Sigmoid colon (tissue), 4 donors: ENCODE data around the gene C18orf32.

Source experiments
- POLR2AphosphoS5 ChIP-seq, 4 donors: sonication (generic); formaldehyde crosslinking; IDR thresholded peaks; one replicate each; pipeline ENCODE4 v1.6.1; 2017; ENCODE audit warnings: antibody characterized with exemption in 4 of 4
- TF ChIP-seq, protein P1 (sequence below), 4 experiments: fragments of 450-650 bp in 3 of 4; fragments of 200-600 bp in 1 of 4; IDR thresholded peaks; one replicate each; pipeline ENCODE4 v1.5.1; 2016 to 2019; ENCODE audit warnings: antibody characterized with exemption in 4 of 4, mild to moderate bottlenecking in 3 of 4, moderate library complexity in 2 of 4

DNA sequence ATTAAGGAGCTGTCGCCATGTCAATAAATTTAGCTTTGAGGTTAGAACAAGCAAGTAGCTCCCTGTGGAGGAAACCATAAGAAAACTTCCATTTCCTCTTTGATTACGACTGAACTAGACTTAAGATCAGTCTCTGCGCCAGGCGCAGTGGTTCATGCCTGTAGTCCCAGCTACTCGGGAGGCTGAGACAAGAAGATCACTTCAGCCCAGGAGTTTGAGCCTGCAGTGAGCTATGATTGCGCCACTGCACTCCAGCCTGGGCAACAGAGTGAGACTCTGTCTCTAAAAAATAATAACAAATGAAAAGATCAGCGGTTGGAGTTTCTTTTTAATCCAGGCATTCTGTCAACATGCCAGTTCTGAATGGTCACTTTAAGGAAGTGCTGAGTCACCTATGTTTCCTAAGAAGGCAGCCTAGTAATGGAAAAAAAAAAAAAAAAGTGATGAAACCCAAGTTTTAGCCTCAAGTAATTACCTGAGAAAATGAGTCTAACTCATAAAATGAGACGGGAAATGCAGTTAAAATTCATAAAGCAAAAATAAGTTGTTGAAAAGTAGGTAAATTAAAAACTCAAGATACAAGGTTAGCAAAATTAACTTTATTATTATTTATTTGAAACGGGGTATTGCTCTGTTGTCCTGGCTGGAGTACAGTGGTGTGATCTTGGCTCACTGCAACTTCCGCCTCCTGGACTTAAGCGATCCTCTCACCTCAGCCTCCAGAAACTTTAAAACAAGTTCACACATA, 10.2 kb downstream of the C18orf32 start:
- TF ChIP-seq POLR2AphosphoS5 (IDR thresholded peaks at IDR 0.05), result no peak
- TF ChIP-seq, protein P1, sequence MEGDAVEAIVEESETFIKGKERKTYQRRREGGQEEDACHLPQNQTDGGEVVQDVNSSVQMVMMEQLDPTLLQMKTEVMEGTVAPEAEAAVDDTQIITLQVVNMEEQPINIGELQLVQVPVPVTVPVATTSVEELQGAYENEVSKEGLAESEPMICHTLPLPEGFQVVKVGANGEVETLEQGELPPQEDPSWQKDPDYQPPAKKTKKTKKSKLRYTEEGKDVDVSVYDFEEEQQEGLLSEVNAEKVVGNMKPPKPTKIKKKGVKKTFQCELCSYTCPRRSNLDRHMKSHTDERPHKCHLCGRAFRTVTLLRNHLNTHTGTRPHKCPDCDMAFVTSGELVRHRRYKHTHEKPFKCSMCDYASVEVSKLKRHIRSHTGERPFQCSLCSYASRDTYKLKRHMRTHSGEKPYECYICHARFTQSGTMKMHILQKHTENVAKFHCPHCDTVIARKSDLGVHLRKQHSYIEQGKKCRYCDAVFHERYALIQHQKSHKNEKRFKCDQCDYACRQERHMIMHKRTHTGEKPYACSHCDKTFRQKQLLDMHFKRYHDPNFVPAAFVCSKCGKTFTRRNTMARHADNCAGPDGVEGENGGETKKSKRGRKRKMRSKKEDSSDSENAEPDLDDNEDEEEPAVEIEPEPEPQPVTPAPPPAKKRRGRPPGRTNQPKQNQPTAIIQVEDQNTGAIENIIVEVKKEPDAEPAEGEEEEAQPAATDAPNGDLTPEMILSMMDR (IDR thresholded peaks at IDR 0.05), result no peak
